Umbilical cord (tissue), 1 donor: Measurements from ENCODE around the gene SEC31A. TPM values are rescaled to one million over a fixed set of nuclear protein-coding genes. Genes with fewer than 3 reads are reported as not detected.

ENCODE experiments used
- total RNA-seq: library from RNA; depleted of rRNA; stranded (reverse); fragments of >200 nt; gene quantifications from one replicate; pipeline ENCODE4 v1.2.3, GENCODE V29; 2014; ENCODE audit warnings: low replicate concordance; ENCODE audit not compliant: insufficient read depth

The SEC31A gene
- total RNA-seq, 1 donor from 2014 or later, result 351 TPM

Other genes starting within 250 kb of the SEC31A start
- gene SCD5, start 92.4 kb downstream of the SEC31A start, total RNA-seq, result 27.2 TPM
- gene THAP9, start 9.6 kb upstream of the SEC31A start, total RNA-seq, result 12.0 TPM
- gene LIN54, start 119.7 kb upstream of the SEC31A start, total RNA-seq, result 14.2 TPM
- gene COPS4, start 144.0 kb upstream of the SEC31A start, total RNA-seq, result 250 TPM
- gene PLAC8, start 223.6 kb upstream of the SEC31A start, total RNA-seq, result 0.72 TPM